Common myeloid progenitor, CD34-positive (primary cell): ENCODE measurements around the gene INAVA.

Experiments used
- CTCF ChIA-PET: fragments of 350-600 bp; sonication (Branson Sonifier 250); formaldehyde crosslinking; loops from one replicate; lab custom pipeline; 2021; ENCODE audit warnings: antibody characterized with exemption; lab: Charles Lee
- POLR2A ChIA-PET: fragments of 350-600 bp; sonication (Branson Sonifier 250); formaldehyde crosslinking; loops from one replicate; lab custom pipeline; 2021; ENCODE audit warnings: antibody characterized with exemption; lab: Charles Lee
- DNase-seq, 3 donors: peaks; one replicate each; pipeline versions ENCODE4 v3.0.0 to v3.0.0-alpha.2; 2013
- H3K27ac ChIP-seq, 2 experiments: 1 replicate in 1 of 2; 2 replicates in 1 of 2; pipeline ENCODE4 v1.7.0; 2013; ENCODE audit warnings: inconsistent platforms in 2 of 2, low read length in 2 of 2, mild to moderate bottlenecking in 2 of 2, low read depth in 1 of 2, moderate library complexity in 1 of 2; ENCODE audit not compliant: severe bottlenecking in 2 of 2, insufficient read depth in 1 of 2, poor library complexity in 1 of 2
- H3K27me3 ChIP-seq, 5 experiments: replicated peaks in 2 of 5; 1 replicate in 3 of 5; 2 replicates in 2 of 5; pipeline versions ENCODE4 v1.6.1 to v1.7.0; 2013; ENCODE audit warnings: low read length in 4 of 5, mild to moderate bottlenecking in 2 of 5, moderate library complexity in 2 of 5, inconsistent platforms in 1 of 5; ENCODE audit not compliant: insufficient read depth in 5 of 5, control insufficient read depth in 4 of 5
- H3K36me3 ChIP-seq, 4 experiments: 1 replicate in 2 of 4; 2 replicates in 2 of 4; pipeline versions ENCODE4 v1.6.1 to v1.7.0; 2013; ENCODE audit warnings: low read length in 3 of 4, control low read depth in 1 of 4, mild to moderate bottlenecking in 1 of 4; ENCODE audit not compliant: control insufficient read depth in 4 of 4, insufficient read depth in 4 of 4
- H3K4me1 ChIP-seq, 4 experiments: 1 replicate in 3 of 4; 2 replicates in 1 of 4; pipeline versions ENCODE4 v1.6.1 to v1.7.1; 2013; ENCODE audit warnings: low read length in 3 of 4, mild to moderate bottlenecking in 3 of 4, control low read depth in 1 of 4, inconsistent platforms in 1 of 4, moderate library complexity in 1 of 4; ENCODE audit not compliant: control insufficient read depth in 4 of 4, insufficient read depth in 4 of 4; ENCODE audit errors: control extremely low read depth in 1 of 4
- H3K4me3 ChIP-seq, 7 experiments: 1 replicate in 4 of 7; 2 replicates in 3 of 7; pipeline versions ENCODE4 v1.5.1 to v1.7.0; 2013; ENCODE audit warnings: mild to moderate bottlenecking in 7 of 7, low read length in 6 of 7, moderate library complexity in 6 of 7, inconsistent platforms in 2 of 7, low read depth in 2 of 7, control low read depth in 1 of 7; ENCODE audit not compliant: insufficient read depth in 4 of 7, control insufficient read depth in 1 of 7; ENCODE audit errors: extremely low read depth in 1 of 7
- H3K9me3 ChIP-seq, 5 experiments: 1 replicate in 4 of 5; 2 replicates in 1 of 5; pipeline versions ENCODE4 v1.6.1 to v1.7.1; 2013; ENCODE audit warnings: low read length in 4 of 5, mild to moderate bottlenecking in 2 of 5, inconsistent platforms in 1 of 5, low read depth in 1 of 5, moderate library complexity in 1 of 5; ENCODE audit not compliant: control insufficient read depth in 4 of 5, insufficient read depth in 2 of 5; ENCODE audit errors: control extremely low read depth in 1 of 5
- WGBS: methylation state at CpG from one replicate; pipeline ENCODE4 v1.1.5; 2013; ENCODE audit not compliant: insufficient coverage; 5-methylcytosine and 5-hydroxymethylcytosine counted together

The INAVA gene

GRCh38 chr1:200891774-200892157, 2.9 kb upstream of the INAVA start:
- H3K27me3 ChIP-seq = peaks cover 0 to 50% (median 32%) of the 10 kb centered on the region in 5 experiments
- POLR2A ChIA-PET = no interaction called here

GRCh38 chr1:200892546-200892945, 2.2 kb upstream of the INAVA start:
- Histone ChIP-seq H3K27me3 (peaks cover 0 to 50% (median 32%) of the 10 kb centered on the region in 5 experiments), H3K4me1 (peaks cover 0 to 55% (median 37%) of the 10 kb centered on the region in 4 experiments), H3K9me3 (no peaks in the 10 kb centered on the region), H3K27ac (no peak overlapping the region), H3K36me3 (no peaks in the 10 kb centered on the region), H3K4me3 (no peak overlapping the region)
- POLR2A ChIA-PET = interaction anchor here (0.6 kb wide), 1 partner anchor 30 kb away, joined by 3 read pairs; no protein-coding TSS in a partner anchor
- CTCF ChIA-PET = interaction anchor here (1.5 kb wide), 1 partner anchor 26 kb away, joined by 4 read pairs; no protein-coding TSS in a partner anchor
- DNase-seq = no peak
- WGBS = 8% methylated on average over 1 of the region's 4 CpGs

More at GRCh38 chr1:200891774-200892157, 2.9 kb upstream of the INAVA start:
- peak overlapping the region in 5 of 7 experiments; percentile 2 to 66 (median 58) for H3K4me3 ChIP-seq
- H3K27ac ChIP-seq = no peak overlapping the region
- DNase-seq = no peak
- peaks cover 0 to 63% (median 38%) of the 10 kb centered on the region in 4 experiments for H3K4me1 ChIP-seq
- CTCF ChIA-PET = interaction anchor here (1.0 to 1.7 kb wide), 2 partner anchors 9 to 11 kb away, joined by 3 to 10 read pairs; no protein-coding TSS in a partner anchor
- no peaks in the 10 kb centered on the region for H3K9me3 ChIP-seq
- WGBS = 19% methylated on average over 6 of the region's 8 CpGs
- no peaks in the 10 kb centered on the region for H3K36me3 ChIP-seq

- ChIA-PET CTCF (interaction anchor here (1.5 kb wide), 1 partner anchor 26 kb away, joined by 4 read pairs; no protein-coding TSS in a partner anchor), POLR2A (interaction anchor here (0.6 kb wide), 1 partner anchor 30 kb away, joined by 3 read pairs; no protein-coding TSS in a partner anchor)
- Histone ChIP-seq H3K4me1 (peaks cover 0 to 51% (median 35%) of the 10 kb centered on the region in 4 experiments), H3K4me3 (no peak overlapping the region), H3K27ac (no peak overlapping the region), H3K36me3 (no peaks in the 10 kb centered on the region), H3K9me3 (no peaks in the 10 kb centered on the region), H3K27me3 (peaks cover 0 to 50% (median 32%) of the 10 kb centered on the region in 5 experiments)
- no peak for DNase-seq
Observed at GRCh38 chr1:200892958-200893357, 1.7 kb upstream of the INAVA start.

GRCh38 chr1:200893411-200893901, 1.2 kb upstream of the INAVA start:
- CTCF ChIA-PET = interaction anchor here (1.1 to 1.5 kb wide), 2 partner anchors 10 to 26 kb away, joined by 3 to 4 read pairs; no protein-coding TSS in a partner anchor
- WGBS = 100% methylated on average over 6 of the region's 6 CpGs
- no peaks in the 10 kb centered on the region for H3K36me3 ChIP-seq
- peaks cover 0 to 50% (median 32%) of the 10 kb centered on the region in 5 experiments for H3K27me3 ChIP-seq
- no peaks in the 10 kb centered on the region for H3K9me3 ChIP-seq
- H3K27ac ChIP-seq = no peak overlapping the region
- H3K4me3 ChIP-seq = no peak overlapping the region
- H3K4me1 ChIP-seq = peaks cover 0 to 49% (median 30%) of the 10 kb centered on the region in 4 experiments
- POLR2A ChIA-PET = no interaction called here
- DNase-seq = no peak

- H3K27ac ChIP-seq = no peak overlapping the region
- no peak for DNase-seq
- H3K9me3 ChIP-seq = no peaks in the 10 kb centered on the region
- POLR2A ChIA-PET = no interaction called here
- H3K4me3 ChIP-seq = no peak overlapping the region
- 68% methylated on average over 7 of the region's 8 CpGs for WGBS
- H3K27me3 ChIP-seq = peaks cover 0 to 48% (median 25%) of the 10 kb centered on the region in 5 experiments
- peaks cover 0 to 54% (median 23%) of the 10 kb centered on the region in 4 experiments for H3K4me1 ChIP-seq
- no peaks in the 10 kb centered on the region for H3K36me3 ChIP-seq
- CTCF ChIA-PET = interaction anchor here (1.2 kb wide), 1 partner anchor 11 kb away, joined by 3 read pairs; no protein-coding TSS in a partner anchor
Observed at GRCh38 chr1:200895443-200895789, 716 bp downstream of the INAVA start.

- peaks cover 0 to 49% (median 18%) of the 10 kb centered on the region in 4 experiments for H3K4me1 ChIP-seq
- DNase-seq = no peak
- ChIA-PET POLR2A (no interaction called here), CTCF (interaction anchor here (0.6 kb wide), 1 partner anchor 683 kb away, joined by 3 read pairs; no protein-coding TSS in a partner anchor)
- H3K36me3 ChIP-seq = no peaks in the 10 kb centered on the region
- H3K9me3 ChIP-seq = no peaks in the 10 kb centered on the region
- 56% methylated on average over 2 of the region's 9 CpGs for whole genome bisulfite sequencing
- peaks cover 0 to 42% (median 19%) of the 10 kb centered on the region in 5 experiments for H3K27me3 ChIP-seq
- no peak overlapping the region for H3K4me3 ChIP-seq
- no peak overlapping the region for H3K27ac ChIP-seq
Observed at GRCh38 chr1:200895801-200896530, 1.3 kb downstream of the INAVA start.
